GM12892 (cell line): ENCODE results near the gene LRP8.
A peak's percentile ranks its signal among the peaks of the same experiment; 100 is the strongest.
"Not testable (repeated sequence)": the region's sequence is repeated elsewhere in the genome, so short reads cannot be mapped to it uniquely, and the experiment has no call there.

ENCODE experiments used
- DNase-seq: peaks from one replicate; pipeline ENCODE4 v3.0.0; 2011; ENCODE audit not compliant: insufficient read length
- FAIRE-seq: peaks from 2 replicates; lab custom pipeline; 2011; peaks lifted over from hg19 to GRCh38; lab: Jason Lieb, UNC
- POLR2A ChIP-seq: IDR thresholded peaks from 2 replicates; pipeline ENCODE4 v1.6.1; 2011; ENCODE audit warnings: low read depth, low read length, control low read depth
- POLR2AphosphoS5 ChIP-seq: IDR thresholded peaks from 2 replicates; pipeline ENCODE4 v1.6.1; 2011; ENCODE audit warnings: low read depth, low read length, control low read depth
- TAF1 ChIP-seq: IDR thresholded peaks from 2 replicates; pipeline ENCODE4 v1.6.1; 2011; ENCODE audit warnings: low read depth, mild to moderate bottlenecking, control low read depth, low read length, borderline replicate concordance

LRP8 gene

GRCh38 chr1:53284224-53285020 lies 43.4 kb downstream of the LRP8 start:
- FAIRE-seq: no peak
- TF ChIP-seq TAF1: no peak
- no peak for TF ChIP-seq POLR2AphosphoS5
- TF ChIP-seq POLR2A: no peak
- DNase-seq: no peak

DNA sequence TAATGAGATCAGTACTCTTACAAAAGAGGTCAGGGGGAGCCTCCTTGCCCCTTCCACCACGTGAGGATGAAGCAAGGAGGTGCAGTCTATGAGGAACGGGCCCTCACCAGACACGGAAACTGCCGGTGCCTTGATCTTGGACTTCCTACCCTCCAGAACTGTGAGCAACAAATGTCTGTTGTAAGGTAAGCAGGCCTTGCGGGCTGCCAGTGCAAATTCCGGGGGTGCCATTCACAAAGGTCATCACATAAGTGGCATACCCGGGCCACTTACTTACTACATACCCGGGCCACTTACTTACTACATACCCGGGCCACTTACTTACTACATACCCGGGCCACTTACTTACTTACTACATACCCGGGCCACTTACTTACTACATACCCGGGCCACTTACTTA lies 44.7 kb downstream of the LRP8 start:
- not testable (repeated sequence) for DNase-seq, FAIRE-seq

DNA sequence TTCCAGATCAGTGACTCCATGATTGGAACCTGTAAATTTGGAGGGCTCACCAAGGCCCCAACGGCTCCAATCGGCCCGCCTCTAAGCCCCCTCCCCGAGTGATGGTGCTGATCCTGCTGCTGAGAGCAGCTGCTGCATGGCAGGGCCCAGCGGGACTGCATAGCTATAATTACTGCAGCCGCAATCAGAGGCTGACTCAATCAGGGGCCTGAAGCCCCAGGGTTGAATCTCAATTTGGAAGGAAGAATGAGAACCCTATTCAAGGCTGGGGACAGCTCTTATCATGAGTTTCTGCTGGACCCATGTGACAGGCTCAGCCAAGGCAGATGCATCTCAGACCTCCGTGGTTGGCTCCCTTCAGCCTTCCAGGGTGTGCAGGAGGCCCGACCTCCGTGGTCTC lies 46.7 kb downstream of the LRP8 start:
- TF ChIP-seq POLR2A (no peak), POLR2AphosphoS5 (no peak), TAF1 (no peak)
- no peak for DNase-seq
- FAIRE-seq: no peak

DNA sequence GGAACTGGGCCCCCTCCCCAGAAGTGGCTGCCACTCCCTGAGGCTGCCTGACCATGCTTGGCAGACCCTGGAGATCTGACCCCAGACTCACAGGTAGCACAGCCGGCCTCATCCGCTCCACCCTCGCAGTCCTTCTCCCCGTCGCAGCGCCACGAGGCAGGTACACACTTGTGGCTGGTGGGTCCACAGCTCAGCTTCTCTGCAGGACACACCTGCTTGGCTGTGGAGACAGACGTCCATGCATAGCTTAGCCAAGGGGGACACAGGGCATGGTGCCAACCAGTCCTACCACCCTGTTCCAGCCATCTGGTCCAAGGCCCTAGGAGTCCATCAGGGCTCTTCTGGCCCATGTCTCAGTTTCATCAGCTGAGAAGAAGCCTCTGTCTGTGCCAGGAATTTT lies 47.4 kb downstream of the LRP8 start:
- TF ChIP-seq POLR2AphosphoS5 (no peak), POLR2A (no peak), TAF1 (no peak)
- no peak for FAIRE-seq
- no peak for DNase-seq

- FAIRE-seq: no peak
- TF ChIP-seq TAF1: no peak
- no peak; the same call in 1 of the 2 replicates for TF ChIP-seq POLR2AphosphoS5
- no peak for TF ChIP-seq POLR2A
- no peak for DNase-seq
These were observed 48.3 kb downstream of the LRP8 start for GRCh38 chr1:53279296-53280200.

- DNase-seq (peak; percentile 80), FAIRE-seq (peak; percentile 91)
- TF ChIP-seq POLR2AphosphoS5: no peak
- no peak for TF ChIP-seq POLR2A
- TF ChIP-seq TAF1: no peak
These were observed 49.6 kb downstream of the LRP8 start for GRCh38 chr1:53278298-53278725.

GRCh38 chr1:53277326-53277725 lies 50.5 kb downstream of the LRP8 start:
- DNase-seq (no peak), FAIRE-seq (no peak)
- TF ChIP-seq POLR2A (no peak), TAF1 (no peak), POLR2AphosphoS5 (no peak)

DNA sequence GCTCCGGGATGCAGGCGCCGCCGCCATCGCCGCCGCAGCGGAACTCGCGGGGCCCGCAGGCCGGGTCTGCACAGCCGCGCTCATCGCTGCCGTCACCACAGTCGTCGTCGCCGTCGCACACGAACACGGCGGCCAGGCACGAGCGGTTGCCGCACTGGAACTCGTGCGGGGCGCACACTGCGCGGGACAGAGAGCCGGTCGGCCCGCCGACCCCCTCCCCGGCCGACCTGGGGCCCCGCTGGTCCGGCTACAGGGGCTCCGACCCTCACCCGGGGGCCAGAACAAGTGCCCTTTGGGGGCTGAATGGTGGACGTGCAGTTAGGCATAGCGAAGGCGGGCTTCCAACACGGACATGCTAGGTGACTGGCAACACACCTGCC lies 51.0 kb downstream of the LRP8 start:
- FAIRE-seq (no peak), DNase-seq (no peak)
- TF ChIP-seq POLR2A (no peak), TAF1 (no peak), POLR2AphosphoS5 (no peak)

DNA sequence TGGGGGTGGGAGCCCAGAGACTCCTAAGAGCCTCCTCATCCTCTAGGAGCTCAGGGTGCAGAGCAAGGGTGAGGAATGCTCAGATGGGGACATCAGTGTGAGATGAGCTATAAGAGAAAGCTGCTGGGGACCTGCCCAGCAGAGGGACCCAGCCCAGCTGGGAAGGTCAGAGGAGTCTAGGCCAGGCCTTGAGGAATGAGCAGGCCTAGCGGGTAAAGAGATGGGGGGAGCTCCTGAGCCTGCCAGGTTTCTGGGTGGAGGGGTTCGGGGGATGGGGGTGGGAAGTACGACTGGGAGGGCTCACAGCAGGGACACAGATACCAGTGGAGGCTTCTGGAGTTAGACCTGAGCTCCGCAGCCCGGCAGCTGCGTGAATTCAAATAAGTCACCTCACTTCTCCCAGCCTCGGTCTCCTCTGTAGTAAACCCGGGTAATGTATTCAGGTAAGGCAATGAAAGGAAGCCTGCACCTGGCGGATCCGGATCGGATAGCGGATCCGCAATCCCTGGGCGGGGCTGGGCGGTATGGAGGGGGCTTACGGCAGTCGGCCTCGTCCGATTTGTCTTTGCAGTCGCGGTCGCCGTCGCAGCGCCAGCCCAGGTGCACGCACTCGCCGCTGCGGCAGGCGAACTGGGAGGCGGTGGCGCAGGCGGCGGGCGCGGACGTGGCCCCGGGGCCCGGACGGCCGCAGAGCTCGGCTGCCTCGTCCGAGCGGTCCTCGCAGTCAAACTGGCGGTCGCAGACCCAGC lies 51.5 kb downstream of the LRP8 start:
- FAIRE-seq: no peak
- no peak for DNase-seq
- TF ChIP-seq POLR2A (no peak), TAF1 (no peak), POLR2AphosphoS5 (no peak)

GRCh38 chr1:53275566-53275965 lies 52.3 kb downstream of the LRP8 start:
- no peak for TF ChIP-seq POLR2A
- no peak for TF ChIP-seq TAF1
- TF ChIP-seq POLR2AphosphoS5: no peak
- FAIRE-seq (no peak), DNase-seq (no peak)

- FAIRE-seq (no peak), DNase-seq (no peak)
- TF ChIP-seq TAF1: no peak
- no peak for TF ChIP-seq POLR2AphosphoS5
- TF ChIP-seq POLR2A: no peak
These were observed 53.2 kb downstream of the LRP8 start for GRCh38 chr1:53274541-53275185.
